ENCODE measurements around the gene UIMC1.

Gene UIMC1

GRCh38 chr5:176906796-176907195, 99.8 kb downstream of the UIMC1 start:
- TF ChIP-seq CTCF (IDR thresholded peaks at IDR 0.05; ENCODE audit: insufficient read depth, low read depth, low read length, missing control alignments): no peak
- DNase-seq (ENCODE audit: low read depth): no peak
- H3K4me3 ChIP-seq (ENCODE audit: low read depth, low read length): no peak overlapping the region

- no peak for TF ChIP-seq CTCF (IDR thresholded peaks at IDR 0.05; ENCODE audit: insufficient read depth, low read depth, low read length, missing control alignments)
- no peak overlapping the region for H3K4me3 ChIP-seq (ENCODE audit: low read depth, low read length)
- DNase-seq (ENCODE audit: low read depth): no peak
These were observed 100.5 kb downstream of the UIMC1 start for GRCh38 chr5:176906126-176906525.

GRCh38 chr5:176904276-176904675, 102.3 kb downstream of the UIMC1 start:
- TF ChIP-seq CTCF (IDR thresholded peaks at IDR 0.05; ENCODE audit: insufficient read depth, low read depth, low read length, missing control alignments): no peak

GRCh38 chr5:176902911-176903664, 103.5 kb downstream of the UIMC1 start:
- TF ChIP-seq CTCF (IDR thresholded peaks at IDR 0.05; ENCODE audit: insufficient read depth, low read depth, low read length, missing control alignments): no peak
- no peak overlapping the region for H3K4me3 ChIP-seq (ENCODE audit: low read depth, low read length)

More at GRCh38 chr5:176904276-176904675, 102.3 kb downstream of the UIMC1 start:
- no peak overlapping the region for H3K4me3 ChIP-seq (ENCODE audit: low read depth, low read length)
- DNase-seq (ENCODE audit: low read depth): no peak

DNA sequence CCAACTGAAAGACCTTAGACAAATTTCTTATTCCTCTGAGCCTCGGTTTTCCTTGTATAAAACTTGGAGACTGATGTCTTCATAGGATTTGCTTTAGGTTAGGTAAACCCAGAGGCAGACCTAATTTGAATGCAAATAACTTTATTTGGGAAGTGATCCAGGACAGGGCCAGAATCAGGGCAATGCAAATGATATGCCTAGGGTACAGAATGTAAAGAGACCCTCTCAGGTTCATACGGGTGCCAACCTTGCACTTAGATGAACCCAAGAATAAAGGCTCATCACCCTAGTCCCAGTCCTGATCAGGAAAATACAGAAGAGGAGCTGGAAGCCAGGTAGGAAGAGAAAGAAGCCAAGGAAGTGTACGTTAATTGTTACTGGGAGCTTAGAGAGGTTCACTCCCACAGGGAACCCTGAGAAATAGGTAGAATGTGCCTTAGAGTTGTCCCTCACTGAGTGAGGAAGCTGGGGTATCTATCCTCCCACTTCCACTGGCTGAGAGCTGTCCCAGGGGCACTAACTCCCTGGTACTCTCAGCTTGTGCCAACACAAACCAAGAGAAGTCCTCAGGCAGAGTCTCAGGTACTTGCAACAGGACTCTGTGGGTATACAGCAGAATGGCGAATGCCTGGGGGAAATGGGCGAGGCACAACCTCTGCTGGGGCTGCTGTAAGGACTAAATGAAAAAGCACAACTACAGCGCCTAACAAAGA, 104.3 kb downstream of the UIMC1 start:
- no peak for DNase-seq (ENCODE audit: low read depth)
- TF ChIP-seq CTCF (IDR thresholded peaks at IDR 0.05; ENCODE audit: insufficient read depth, low read depth, low read length, missing control alignments): no peak
- no peak overlapping the region for H3K4me3 ChIP-seq (ENCODE audit: low read depth, low read length)

More at GRCh38 chr5:176902911-176903664, 103.5 kb downstream of the UIMC1 start:
- no peak for DNase-seq (ENCODE audit: low read depth)

GRCh38 chr5:176901260-176902101, 105.1 kb downstream of the UIMC1 start:
- DNase-seq (ENCODE audit: low read depth): peak; percentile 65
- TF ChIP-seq CTCF (IDR thresholded peaks at IDR 0.05; ENCODE audit: insufficient read depth, low read depth, low read length, missing control alignments): no peak

More at GRCh38 chr5:176901260-176902101, 105.1 kb downstream of the UIMC1 start:
- no peak overlapping the region for H3K4me3 ChIP-seq (ENCODE audit: low read depth, low read length)

Data from GM12865 (cell line).